GM19395 (cell line): Measurements from ENCODE around the gene C8G.
A peak's percentile ranks its signal among the peaks of the same experiment; 100 is the strongest.

Experiments
- ATAC-seq: cut with Tn5 transposase; IDR thresholded peaks from one replicate; pipeline ENCODE4 v1.9.1; 2021; ENCODE audit warnings: mild to moderate bottlenecking, moderate library complexity; ENCODE audit not compliant: unreplicated experiment

The C8G gene

GRCh38 chr9:136940526-136941230, 4.4 kb upstream of the C8G start:
- no peak for ATAC-seq

GRCh38 chr9:136941231-136942111, 3.6 kb upstream of the C8G start:
- ATAC-seq = no peak

GRCh38 chr9:136942112-136942880, 2.7 kb upstream of the C8G start:
- ATAC-seq = no peak

GRCh38 chr9:136942881-136943230, 2.2 kb upstream of the C8G start:
- no peak for ATAC-seq

GRCh38 chr9:136943291-136944211, 1.5 kb upstream of the C8G start:
- peak; percentile 28 for ATAC-seq

- peak; percentile 42 for ATAC-seq
Measured at GRCh38 chr9:136944212-136944518, 878 bp upstream of the C8G start.

GRCh38 chr9:136945333-136946227, 537 bp downstream of the C8G start:
- no peak for ATAC-seq

- ATAC-seq = no peak
Measured at GRCh38 chr9:136946228-136947027, 1.4 kb downstream of the C8G start.

- no peak for ATAC-seq
Measured at GRCh38 chr9:136947028-136947891, 2.2 kb downstream of the C8G start.

GRCh38 chr9:136947955-136948510, 3.0 kb downstream of the C8G start:
- ATAC-seq = no peak

- ATAC-seq = no peak
Measured at GRCh38 chr9:136949239-136949816, 4.3 kb downstream of the C8G start.

GRCh38 chr9:136949817-136950655, 5.0 kb downstream of the C8G start:
- ATAC-seq = peak; percentile 86

- no peak for ATAC-seq
Measured at GRCh38 chr9:136950656-136951276, 5.7 kb downstream of the C8G start.

GRCh38 chr9:136951541-136952320, 6.7 kb downstream of the C8G start, which contains the start of gene LCN12:
LCN12 (plus strand) TSS chr9:136952273; CDS start chr9:136952328, 55 bp downstream.
- no peak for ATAC-seq

GRCh38 chr9:136952321-136952850, 7.3 kb downstream of the C8G start:
- ATAC-seq = no peak
